GM21360 (cell line): Measurements from ENCODE around the gene ARHGAP26.

Experiments
- ATAC-seq: cut with Tn5 transposase; IDR thresholded peaks from one replicate; pipeline ENCODE4 v1.9.1; 2021; ENCODE audit warnings: mild to moderate bottlenecking, moderate library complexity; ENCODE audit not compliant: unreplicated experiment

ARHGAP26 gene

GRCh38 chr5:142783601-142784341 lies 13.6 kb downstream of the ARHGAP26 start:
- ATAC-seq = peak; percentile 77

- ATAC-seq = no peak
These were observed 14.3 kb downstream of the ARHGAP26 start for GRCh38 chr5:142784401-142784955.

GRCh38 chr5:142785206-142785605 lies 15.0 kb downstream of the ARHGAP26 start:
- ATAC-seq = no peak

GRCh38 chr5:142789206-142789605 lies 19.0 kb downstream of the ARHGAP26 start:
- ATAC-seq = no peak

GRCh38 chr5:142792012-142792864 lies 22.1 kb downstream of the ARHGAP26 start:
- ATAC-seq = no peak

GRCh38 chr5:142792865-142793232 lies 22.7 kb downstream of the ARHGAP26 start:
- ATAC-seq = no peak

GRCh38 chr5:142794537-142794936 lies 24.4 kb downstream of the ARHGAP26 start:
- no peak for ATAC-seq

GRCh38 chr5:142795251-142795650 lies 25.1 kb downstream of the ARHGAP26 start:
- ATAC-seq = no peak

- no peak for ATAC-seq
These were observed 26.4 kb downstream of the ARHGAP26 start for GRCh38 chr5:142796492-142797109.

- no peak for ATAC-seq
These were observed 27.2 kb downstream of the ARHGAP26 start for GRCh38 chr5:142797420-142797819.

- ATAC-seq = no peak
These were observed 28.1 kb downstream of the ARHGAP26 start for GRCh38 chr5:142798099-142798770.

- peak; percentile 66 for ATAC-seq
These were observed 30.8 kb downstream of the ARHGAP26 start for GRCh38 chr5:142800776-142801494.

GRCh38 chr5:142801495-142801871 lies 31.3 kb downstream of the ARHGAP26 start:
- no peak for ATAC-seq

- ATAC-seq = no peak
These were observed 33.4 kb downstream of the ARHGAP26 start for GRCh38 chr5:142803428-142804125.

- ATAC-seq = no peak
These were observed 35.2 kb downstream of the ARHGAP26 start for GRCh38 chr5:142805339-142805738.

GRCh38 chr5:142806841-142807267 lies 36.7 kb downstream of the ARHGAP26 start:
- no peak for ATAC-seq

GRCh38 chr5:142807372-142807911 lies 37.3 kb downstream of the ARHGAP26 start:
- ATAC-seq = peak; percentile 71

- no peak for ATAC-seq
These were observed 38.9 kb downstream of the ARHGAP26 start for GRCh38 chr5:142808878-142809598.

GRCh38 chr5:142810081-142810480 lies 39.9 kb downstream of the ARHGAP26 start:
- ATAC-seq = no peak
